ENCODE data around the gene PUM2. TPM values are rescaled to one million over a fixed set of nuclear protein-coding genes. Genes with fewer than 3 reads are reported as not detected.

The PUM2 gene
- total and polyA plus RNA-seq, 2 of the 8 experiments (the other 6 are each of a cell fraction or from before 2014, with no cell fraction given): 46.6 to 114 TPM

DNA sequence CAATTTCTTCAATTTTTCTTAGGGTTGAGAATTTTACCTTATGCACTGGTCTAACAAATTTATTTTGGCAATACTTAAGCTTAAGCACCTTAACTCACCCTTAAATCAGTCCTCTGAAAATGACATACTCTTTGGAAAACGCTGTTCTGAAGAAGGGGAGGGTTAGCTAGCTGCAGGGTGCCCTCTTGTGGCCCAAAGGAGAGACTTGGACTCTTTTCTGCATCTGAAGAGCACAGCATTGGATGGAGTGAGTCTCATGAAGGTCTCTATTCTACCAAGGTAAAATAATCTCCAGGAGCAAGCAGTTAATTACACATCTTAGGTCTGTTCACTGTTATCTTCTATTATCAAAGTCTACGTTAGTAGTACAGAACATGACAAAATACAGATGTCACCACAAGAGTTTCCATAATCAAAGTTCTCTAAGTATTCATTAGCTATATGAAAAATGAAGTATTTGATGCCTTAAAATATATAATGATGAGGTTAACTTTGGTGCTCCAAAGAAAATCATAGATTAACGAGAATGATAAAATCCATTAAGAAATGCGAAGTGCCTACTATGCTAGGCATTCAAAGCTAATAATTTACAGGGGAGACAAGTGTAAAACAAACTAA is 24.4 kb downstream of the PUM2 start (continued):
- TF ChIP-seq CHD7 (IDR thresholded peaks at IDR 0.05; ENCODE audit: insufficient replicate concordance, low read length) (no peak), KDM1A (IDR thresholded peaks at IDR 0.05; ENCODE audit: borderline replicate concordance, low read length) (no peak), KDM5A (IDR thresholded peaks at IDR 0.05; ENCODE audit: low read length) (no peak), CHD2 (IDR thresholded peaks at IDR 0.05; ENCODE audit: low read length) (no peak), SP2 (IDR thresholded peaks at IDR 0.05; ENCODE audit: low read length) (no peak), RAD21 (IDR thresholded peaks at IDR 0.05 in 1 of 2, conservative IDR thresholded peaks at IDR 0.05 in 1 of 2; ENCODE audit: low read depth in 2 of 2, low read length in 2 of 2) (peak; percentile 66 to 72), GTF2F1 (IDR thresholded peaks at IDR 0.05; ENCODE audit: borderline replicate concordance, low read depth, low read length) (no peak)
- TF ChIP-seq, protein P1, sequence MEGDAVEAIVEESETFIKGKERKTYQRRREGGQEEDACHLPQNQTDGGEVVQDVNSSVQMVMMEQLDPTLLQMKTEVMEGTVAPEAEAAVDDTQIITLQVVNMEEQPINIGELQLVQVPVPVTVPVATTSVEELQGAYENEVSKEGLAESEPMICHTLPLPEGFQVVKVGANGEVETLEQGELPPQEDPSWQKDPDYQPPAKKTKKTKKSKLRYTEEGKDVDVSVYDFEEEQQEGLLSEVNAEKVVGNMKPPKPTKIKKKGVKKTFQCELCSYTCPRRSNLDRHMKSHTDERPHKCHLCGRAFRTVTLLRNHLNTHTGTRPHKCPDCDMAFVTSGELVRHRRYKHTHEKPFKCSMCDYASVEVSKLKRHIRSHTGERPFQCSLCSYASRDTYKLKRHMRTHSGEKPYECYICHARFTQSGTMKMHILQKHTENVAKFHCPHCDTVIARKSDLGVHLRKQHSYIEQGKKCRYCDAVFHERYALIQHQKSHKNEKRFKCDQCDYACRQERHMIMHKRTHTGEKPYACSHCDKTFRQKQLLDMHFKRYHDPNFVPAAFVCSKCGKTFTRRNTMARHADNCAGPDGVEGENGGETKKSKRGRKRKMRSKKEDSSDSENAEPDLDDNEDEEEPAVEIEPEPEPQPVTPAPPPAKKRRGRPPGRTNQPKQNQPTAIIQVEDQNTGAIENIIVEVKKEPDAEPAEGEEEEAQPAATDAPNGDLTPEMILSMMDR (IDR thresholded peaks at IDR 0.05; ENCODE audit: control extremely low read depth in 1 of 3, insufficient read depth in 1 of 3, low read depth in 1 of 3, low read length in 3 of 3): peak; percentile 49 to 85 (median 65)

All from H1 (cell line).